ENCODE data around the gene ZNF426.

DNA sequence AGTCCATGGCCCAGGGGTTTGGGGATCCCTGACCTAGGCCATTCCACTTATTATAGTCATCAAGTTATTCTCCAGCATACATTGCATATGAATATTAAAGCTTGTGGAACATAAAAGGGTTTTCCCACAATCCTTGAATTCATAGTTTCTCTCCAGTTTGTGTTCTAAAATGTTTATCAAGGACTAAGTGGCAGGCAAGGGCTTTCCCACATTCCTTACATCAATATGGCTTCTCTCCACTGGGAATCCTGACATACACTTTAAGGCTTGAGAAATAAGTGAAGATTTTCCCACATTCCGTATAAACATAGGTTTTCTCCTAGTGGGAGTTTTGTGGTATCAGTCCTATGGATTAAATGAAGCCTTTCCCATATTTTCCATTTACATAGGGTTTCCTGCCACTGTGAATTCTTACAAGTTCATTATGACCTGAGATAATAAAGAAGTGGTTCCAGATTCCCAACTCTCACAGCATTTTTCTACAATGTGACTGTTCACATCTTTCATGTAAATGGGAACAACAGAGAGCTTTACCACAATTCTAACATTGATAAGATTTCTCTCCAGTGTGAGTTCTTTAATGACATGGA is 14.5 kb downstream of the ZNF426 start:
- TF ChIP-seq, protein P1, sequence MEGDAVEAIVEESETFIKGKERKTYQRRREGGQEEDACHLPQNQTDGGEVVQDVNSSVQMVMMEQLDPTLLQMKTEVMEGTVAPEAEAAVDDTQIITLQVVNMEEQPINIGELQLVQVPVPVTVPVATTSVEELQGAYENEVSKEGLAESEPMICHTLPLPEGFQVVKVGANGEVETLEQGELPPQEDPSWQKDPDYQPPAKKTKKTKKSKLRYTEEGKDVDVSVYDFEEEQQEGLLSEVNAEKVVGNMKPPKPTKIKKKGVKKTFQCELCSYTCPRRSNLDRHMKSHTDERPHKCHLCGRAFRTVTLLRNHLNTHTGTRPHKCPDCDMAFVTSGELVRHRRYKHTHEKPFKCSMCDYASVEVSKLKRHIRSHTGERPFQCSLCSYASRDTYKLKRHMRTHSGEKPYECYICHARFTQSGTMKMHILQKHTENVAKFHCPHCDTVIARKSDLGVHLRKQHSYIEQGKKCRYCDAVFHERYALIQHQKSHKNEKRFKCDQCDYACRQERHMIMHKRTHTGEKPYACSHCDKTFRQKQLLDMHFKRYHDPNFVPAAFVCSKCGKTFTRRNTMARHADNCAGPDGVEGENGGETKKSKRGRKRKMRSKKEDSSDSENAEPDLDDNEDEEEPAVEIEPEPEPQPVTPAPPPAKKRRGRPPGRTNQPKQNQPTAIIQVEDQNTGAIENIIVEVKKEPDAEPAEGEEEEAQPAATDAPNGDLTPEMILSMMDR (IDR thresholded peaks at IDR 0.05): no peak
- no peak for TF ChIP-seq POLR2A (IDR thresholded peaks at IDR 0.05)
